NCI-H345 (cell line): Measurements from ENCODE around the gene ALS2.

Experiments
- DNase-seq: peaks from one replicate; lab custom pipeline; 2025; lab: John Stamatoyannopoulos, UW

Gene ALS2

DNA sequence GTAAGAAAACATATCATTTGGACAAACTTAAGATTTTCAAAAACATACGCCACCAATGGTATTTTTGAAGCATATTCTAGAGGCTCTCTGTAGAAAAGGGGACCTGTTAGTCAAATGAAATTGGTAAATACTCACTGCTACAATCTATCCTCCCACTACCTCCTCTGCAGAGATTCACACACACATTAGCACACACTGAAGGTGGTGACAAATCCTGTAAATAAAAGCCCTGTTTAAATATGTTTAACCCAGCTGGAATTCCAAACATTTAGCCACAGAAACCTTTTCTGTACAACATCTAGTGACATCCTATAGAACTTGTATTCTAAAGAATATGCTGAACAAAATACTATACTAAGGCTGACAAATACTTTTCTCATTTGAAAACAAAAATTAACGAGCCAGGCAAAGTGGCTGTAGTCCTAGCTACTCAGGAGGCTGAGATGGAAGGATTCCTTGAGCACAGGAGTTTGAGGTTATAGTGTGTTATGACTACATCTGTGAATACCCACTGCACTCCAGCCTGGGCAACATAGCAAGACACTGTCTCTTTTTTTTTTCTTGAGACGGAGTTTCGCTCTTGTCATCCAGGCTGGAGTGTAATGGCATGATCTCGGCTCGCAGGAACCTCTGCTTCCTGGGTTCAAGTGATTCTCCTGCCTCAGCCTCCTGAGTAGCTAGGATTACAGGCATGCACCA lies 25.9 kb downstream of the ALS2 start:
- DNase-seq: no peak

DNA sequence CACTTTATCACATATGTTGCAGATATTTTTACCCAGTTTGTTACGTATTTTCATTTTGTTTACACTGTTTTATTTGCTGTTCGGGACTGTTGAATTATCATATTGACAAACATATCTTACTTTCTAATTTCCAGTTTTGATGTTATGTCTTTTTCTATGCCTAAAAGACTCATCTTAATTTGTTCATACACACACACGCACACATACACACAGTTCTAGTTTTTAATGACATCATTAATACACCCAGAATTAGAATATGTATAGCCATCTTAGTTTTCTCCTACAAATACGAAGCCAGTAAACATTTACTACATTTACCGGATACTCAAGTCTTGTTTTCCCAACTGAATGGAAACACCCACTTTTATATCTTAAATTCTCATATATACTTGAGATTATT lies 29.2 kb downstream of the ALS2 start:
- no peak for DNase-seq

GRCh38 chr2:201746551-201746950 lies 34.2 kb downstream of the ALS2 start:
- DNase-seq: no peak

- no peak for DNase-seq
Measured at GRCh38 chr2:201735486-201735885, 45.2 kb downstream of the ALS2 start.

- no peak for DNase-seq
Measured at GRCh38 chr2:201734111-201734510, 46.6 kb downstream of the ALS2 start.

DNA sequence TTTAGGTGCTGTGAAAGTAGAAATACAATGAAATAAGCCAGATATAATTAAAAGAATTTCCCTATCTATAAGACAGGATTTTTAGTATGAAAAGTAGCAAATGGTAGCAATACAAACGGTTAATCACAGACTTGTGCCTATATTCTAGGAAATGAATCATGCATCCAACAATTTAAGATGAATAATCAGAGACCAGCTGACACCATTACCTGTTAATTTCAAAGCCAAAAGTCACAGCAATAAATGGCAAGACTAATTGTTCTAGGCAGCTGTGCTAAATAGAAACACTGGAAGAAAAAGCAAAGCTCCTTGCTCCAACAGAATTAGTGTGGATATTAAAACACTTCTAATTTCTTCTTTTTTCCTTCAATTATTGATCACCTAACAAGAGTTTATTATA lies 47.2 kb downstream of the ALS2 start:
- DNase-seq: no peak

- no peak for DNase-seq
Measured at GRCh38 chr2:201730651-201731285, 50.0 kb downstream of the ALS2 start.

- no peak for DNase-seq
Measured at GRCh38 chr2:201715459-201715858, 65.3 kb downstream of the ALS2 start.

GRCh38 chr2:201712726-201713125 lies 68.0 kb downstream of the ALS2 start:
- DNase-seq: no peak

DNA sequence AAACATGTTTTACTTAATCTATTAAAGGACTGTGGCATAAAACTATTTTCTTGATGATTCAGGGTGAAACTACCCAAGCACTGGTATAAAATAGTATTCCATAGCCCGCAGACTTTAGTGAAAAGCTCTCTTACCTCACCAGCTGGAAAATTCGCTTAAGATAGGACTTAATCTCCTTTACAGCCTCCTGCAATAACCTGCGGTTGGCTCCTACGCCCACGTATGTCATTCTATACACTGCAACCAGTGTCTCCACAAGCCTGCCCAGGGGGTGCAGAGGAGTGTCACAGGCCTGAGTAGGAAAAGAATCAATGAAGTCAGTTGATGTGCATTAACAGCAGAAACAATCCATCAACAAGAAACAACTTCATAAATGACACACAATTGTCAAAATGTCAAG lies 71.0 kb downstream of the ALS2 start:
- no peak for DNase-seq

DNA sequence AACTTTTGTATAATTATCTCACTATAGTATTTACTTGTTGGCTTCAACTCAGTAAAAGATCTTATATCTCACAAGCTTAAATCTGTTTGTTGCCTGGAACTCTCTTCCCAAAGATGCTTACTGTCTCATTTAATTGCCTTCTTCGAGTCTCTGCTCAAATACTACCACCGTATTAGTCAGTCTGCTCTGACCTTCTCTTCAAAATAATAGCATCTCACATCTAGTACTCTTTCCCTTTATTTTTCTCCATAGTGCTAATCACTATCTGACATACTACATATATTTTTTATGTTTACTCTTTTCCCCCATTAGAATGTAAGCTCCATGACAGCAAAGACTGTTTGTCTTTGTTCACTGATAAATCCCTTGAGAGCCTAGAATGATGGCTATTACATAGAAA lies 71.7 kb downstream of the ALS2 start:
- DNase-seq: no peak

GRCh38 chr2:201707753-201708152 lies 73.0 kb downstream of the ALS2 start:
- DNase-seq: no peak

DNA sequence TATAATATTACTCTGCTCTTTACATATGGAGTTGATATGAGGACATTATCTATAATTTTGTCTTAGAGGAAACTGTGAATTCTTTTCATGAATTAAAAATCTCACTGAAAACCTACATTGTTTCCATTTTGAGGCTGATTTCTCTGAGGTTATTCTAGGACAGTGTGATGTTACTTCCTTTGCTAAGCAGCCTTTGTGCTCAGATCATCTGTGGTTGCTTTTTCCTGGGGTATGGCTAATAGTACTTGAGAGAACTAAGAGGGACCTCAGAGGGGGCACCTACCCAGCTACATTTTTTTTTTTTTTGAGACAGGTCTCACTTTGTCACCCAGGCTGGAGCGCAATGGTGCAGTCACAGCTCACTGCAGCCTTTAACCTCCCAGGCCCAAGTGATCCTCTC lies 73.6 kb downstream of the ALS2 start:
- no peak for DNase-seq

- no peak for DNase-seq
Measured at GRCh38 chr2:201704536-201704935, 76.2 kb downstream of the ALS2 start.

DNA sequence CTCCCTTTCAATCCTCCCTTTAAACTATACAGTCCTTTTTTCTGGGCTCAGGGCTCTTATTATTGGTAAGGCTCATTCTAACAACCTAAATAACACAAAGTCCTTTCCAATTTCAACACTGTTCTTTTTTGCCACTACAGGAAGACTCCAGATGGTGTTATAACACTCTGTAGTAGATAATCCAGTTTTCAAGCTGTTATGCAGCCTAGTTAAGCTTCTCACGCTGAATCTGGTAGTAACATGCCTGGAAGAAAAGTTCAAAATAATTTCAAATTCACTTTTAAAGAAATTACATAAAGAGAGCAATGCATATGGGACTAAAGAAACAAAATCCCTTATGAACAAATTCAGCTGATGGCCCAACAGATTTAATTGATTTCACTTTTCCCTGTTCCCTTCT lies 79.1 kb downstream of the ALS2 start:
- no peak for DNase-seq

- no peak for DNase-seq
Measured at GRCh38 chr2:201699416-201699815, 81.3 kb downstream of the ALS2 start.

DNA sequence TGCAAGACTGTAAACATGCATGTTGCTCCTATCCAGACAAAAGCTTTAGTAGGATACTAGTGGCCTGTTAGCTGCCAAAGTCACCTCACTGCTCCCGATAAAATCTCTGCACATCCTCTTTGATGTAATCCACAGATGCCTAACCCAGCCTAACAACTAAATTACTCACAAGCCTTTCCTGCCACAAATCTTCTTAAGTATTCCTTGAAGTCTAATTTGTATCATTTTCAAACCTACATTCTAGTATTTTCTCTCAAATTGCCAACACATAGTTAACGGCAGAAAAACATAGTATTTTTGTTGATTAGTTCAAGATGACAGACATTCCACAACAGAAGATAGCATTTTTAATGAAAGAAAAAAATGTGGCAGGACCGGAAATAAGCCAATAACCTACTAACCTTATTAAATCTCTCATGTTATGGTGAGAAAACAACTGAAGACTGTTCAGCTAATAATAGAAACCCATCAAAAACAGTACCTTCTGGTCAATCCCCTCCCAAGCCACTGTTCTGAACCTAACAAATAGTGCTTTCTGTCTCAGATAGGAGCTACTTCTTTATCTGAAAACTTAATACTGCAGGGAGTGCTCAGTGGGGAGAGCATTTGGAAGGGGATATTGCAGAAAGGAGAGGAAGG lies 82.0 kb downstream of the ALS2 start, which contains the start of gene MPP4:
MPP4 (minus strand) TSS at position 57 of the 639 bp plus-strand sequence. CDS start 4,690 bp downstream, outside the sequence.
- no peak for DNase-seq

- DNase-seq: no peak
Measured at GRCh38 chr2:201697899-201698298, 82.8 kb downstream of the ALS2 start.

DNA sequence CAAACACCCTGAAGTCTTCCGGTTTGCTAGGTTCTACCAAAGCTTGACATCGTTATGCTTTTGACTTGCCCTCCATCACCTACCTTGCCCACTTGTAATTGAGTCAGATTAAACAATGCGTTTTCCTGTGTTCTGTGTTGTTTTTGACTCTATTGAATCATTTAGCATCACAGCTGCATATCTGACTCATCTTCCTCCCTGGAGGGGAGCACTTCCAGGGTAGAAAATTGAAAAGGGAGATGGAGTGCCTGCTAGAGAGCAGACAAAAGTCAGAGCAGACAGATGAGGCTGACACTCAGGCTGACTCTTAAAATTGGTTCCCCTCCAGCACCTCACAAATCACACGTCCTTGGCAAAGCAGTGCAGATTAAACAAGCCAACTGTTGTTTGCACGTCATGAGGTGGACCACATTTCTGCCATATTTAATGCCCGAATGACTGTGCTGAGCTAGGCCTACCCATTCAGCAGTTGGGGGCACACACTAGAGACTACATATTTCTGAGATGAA lies 84.5 kb downstream of the ALS2 start:
- DNase-seq: peak; percentile 7

DNA sequence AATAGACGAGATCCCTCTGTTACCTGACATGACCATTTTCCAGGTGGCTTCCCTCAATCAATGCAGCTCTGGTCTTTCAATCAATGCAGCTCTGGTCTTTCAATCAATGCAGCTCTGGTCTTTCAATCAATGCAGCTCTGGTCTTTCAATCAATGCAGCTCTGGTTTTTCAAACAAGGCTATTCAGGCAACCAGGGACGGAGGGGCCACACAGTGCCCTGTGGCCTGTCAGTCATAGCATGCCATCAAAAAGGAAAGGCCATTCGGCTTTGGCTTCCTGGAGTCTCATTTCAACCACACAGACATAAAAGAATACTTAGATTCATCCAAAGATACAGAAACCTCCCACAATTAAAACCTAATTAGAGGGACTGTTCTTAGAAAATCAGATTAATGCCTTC lies 95.6 kb downstream of the ALS2 start:
- DNase-seq: no peak

DNA sequence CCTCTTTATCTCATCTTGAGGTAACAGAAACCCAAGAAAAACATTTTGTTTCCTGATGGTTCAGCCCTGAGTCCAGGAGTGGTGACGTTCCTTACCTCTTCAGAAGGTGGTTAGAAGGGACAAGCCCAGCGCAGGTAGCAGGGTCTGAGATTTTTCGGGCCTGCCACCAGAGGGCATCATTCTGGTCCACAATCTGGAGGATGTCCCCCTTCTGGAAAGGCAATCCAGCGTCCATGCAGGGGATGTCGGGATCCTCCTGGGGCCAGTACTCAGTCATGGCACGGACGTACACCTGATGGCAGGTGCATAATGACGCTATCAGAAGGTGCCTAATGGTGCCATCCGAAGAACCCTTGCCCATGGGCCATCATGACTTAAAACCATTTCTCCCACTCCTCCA lies 100.0 kb downstream of the ALS2 start:
- no peak for DNase-seq

DNA sequence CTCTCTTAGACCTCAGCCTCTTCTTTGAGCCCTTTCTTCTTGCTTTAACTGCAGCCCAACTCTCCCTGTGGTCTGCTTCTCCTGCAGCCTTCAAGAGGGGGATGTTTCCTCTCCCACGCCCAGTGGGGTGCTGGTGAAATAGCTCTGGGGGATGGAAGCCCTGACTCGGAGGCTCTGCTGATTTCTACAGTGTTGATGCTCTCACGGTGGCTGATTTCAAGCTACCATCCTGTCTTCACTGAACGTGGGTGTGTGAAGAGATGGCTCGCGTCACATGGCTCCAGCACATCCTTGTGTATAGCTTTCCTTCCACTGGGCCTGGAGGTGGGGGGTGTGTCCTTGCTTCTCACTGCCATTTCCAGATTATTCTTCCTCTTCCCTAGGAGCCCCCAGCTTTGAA lies 102.3 kb downstream of the ALS2 start:
- no peak for DNase-seq

- DNase-seq: no peak
Measured at GRCh38 chr2:201675454-201675853, 105.3 kb downstream of the ALS2 start.
